Measurements from ENCODE around the gene C1QBP. TPM values are rescaled to one million over a fixed set of nuclear protein-coding genes. Genes with fewer than 3 reads are reported as not detected.

C1QBP gene, protein sequence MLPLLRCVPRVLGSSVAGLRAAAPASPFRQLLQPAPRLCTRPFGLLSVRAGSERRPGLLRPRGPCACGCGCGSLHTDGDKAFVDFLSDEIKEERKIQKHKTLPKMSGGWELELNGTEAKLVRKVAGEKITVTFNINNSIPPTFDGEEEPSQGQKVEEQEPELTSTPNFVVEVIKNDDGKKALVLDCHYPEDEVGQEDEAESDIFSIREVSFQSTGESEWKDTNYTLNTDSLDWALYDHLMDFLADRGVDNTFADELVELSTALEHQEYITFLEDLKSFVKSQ
- polyA plus RNA-seq (2011; rRNA removed): 133 and 175 TPM in 2 replicates
- polyA minus RNA-seq (2011; rRNA and poly(A)+ RNA removed): 68.0 and 103 TPM in 2 replicates

DNA sequence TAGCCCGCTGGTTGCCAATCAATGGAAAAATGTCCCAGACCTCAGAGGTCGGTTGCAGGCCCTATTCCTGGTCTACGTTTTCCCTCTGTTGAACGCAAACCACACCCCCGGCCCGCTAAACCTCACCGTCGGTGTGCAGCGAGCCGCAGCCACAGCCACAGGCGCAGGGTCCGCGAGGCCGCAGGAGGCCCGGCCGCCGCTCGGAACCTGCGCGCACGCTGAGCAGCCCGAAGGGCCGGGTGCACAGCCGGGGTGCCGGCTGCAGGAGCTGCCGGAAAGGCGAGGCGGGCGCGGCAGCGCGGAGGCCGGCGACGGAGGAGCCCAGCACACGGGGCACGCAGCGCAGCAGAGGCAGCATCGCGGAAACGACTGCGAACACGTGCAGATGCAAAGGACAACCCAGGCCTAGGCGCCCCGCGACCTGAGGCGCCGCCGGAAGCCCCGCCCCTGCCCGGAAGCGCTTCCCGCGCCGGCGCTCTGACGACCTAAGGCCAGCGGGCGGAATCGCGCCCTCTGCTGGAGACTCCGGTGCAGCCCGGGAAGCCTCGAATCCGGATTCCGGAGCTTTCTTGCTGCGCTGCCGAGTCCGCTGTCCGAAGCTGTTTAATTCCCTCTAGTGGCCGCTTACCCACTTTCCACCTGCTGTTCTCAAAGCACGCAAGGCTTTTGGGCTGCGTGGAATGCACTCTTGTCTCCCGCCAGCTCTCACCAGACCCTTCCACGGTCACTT is at the start of gene C1QBP:
TSS of gene C1QBP (minus strand) at position 440 of the 730 bp plus-strand sequence. CDS start at position 358, 82 bp downstream.
- Histone ChIP-seq H3K27me3 (ENCODE audit: control insufficient read depth, insufficient read depth, low read length) (no peaks in the 10 kb centered on the region), H3K9me3 (ENCODE audit: control insufficient read depth, insufficient read depth, low read length) (no peaks in the 10 kb centered on the region), H3K4me3 (ENCODE audit: low read depth, low read length) (peak within 1 kb of the TSS; percentile 88), H3K27ac (ENCODE audit: low read depth, low read length) (peak within 1 kb of the TSS; percentile 31)
- DNase-seq (ENCODE audit: low read depth, low spot score): peak; percentile 87
- ChIA-PET POLR2A (interaction anchor here (0.6 to 1.3 kb wide), 6 partner anchors 10 to 158 kb away, joined by 3 to 10 read pairs (median 4); partner anchors contain the start of genes DERL2, DHX33, MIS12 and NUP88), CTCF (interaction anchor here (0.6 to 5.0 kb wide), 57 partner anchors 9 to 1478 kb away, joined by 3 to 70 read pairs (median 4); partner anchors contain the start of genes DHX33, NUP88, RPAIN and ZNF594)
- TF ChIP-seq, protein P1, sequence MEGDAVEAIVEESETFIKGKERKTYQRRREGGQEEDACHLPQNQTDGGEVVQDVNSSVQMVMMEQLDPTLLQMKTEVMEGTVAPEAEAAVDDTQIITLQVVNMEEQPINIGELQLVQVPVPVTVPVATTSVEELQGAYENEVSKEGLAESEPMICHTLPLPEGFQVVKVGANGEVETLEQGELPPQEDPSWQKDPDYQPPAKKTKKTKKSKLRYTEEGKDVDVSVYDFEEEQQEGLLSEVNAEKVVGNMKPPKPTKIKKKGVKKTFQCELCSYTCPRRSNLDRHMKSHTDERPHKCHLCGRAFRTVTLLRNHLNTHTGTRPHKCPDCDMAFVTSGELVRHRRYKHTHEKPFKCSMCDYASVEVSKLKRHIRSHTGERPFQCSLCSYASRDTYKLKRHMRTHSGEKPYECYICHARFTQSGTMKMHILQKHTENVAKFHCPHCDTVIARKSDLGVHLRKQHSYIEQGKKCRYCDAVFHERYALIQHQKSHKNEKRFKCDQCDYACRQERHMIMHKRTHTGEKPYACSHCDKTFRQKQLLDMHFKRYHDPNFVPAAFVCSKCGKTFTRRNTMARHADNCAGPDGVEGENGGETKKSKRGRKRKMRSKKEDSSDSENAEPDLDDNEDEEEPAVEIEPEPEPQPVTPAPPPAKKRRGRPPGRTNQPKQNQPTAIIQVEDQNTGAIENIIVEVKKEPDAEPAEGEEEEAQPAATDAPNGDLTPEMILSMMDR (IDR thresholded peaks at IDR 0.05; ENCODE audit: low read depth, low read length): peak; percentile 96

DNA sequence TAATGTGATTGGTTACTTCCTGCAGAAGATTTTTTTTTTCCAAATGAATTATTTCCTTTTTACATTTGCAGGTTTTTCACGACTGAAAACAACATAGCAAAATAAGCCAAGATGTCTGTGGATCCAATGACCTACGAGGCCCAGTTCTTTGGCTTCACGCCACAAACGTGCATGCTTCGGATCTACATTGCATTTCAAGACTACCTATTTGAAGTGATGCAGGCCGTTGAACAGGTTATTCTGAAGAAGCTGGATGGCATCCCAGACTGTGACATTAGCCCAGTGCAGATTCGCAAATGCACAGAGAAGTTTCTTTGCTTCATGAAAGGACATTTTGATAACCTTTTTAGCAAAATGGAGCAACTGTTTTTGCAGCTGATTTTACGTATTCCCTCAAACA is 49.8 kb upstream of the C1QBP start:
- H3K27ac ChIP-seq (ENCODE audit: low read depth, low read length): no peak overlapping the region
- H3K4me3 ChIP-seq (ENCODE audit: low read depth, low read length): no peak overlapping the region
- TF ChIP-seq, protein P1 (IDR thresholded peaks at IDR 0.05; ENCODE audit: low read depth, low read length): no peak
- no peak for DNase-seq (ENCODE audit: low read depth, low spot score)
- H3K9me3 ChIP-seq (ENCODE audit: control insufficient read depth, insufficient read depth, low read length): peaks cover 12% of the 10 kb centered on the region
- H3K27me3 ChIP-seq (ENCODE audit: control insufficient read depth, insufficient read depth, low read length): no peaks in the 10 kb centered on the region
- ChIA-PET POLR2A (no interaction called here), CTCF (interaction anchor here (0.6 kb wide), 1 partner anchor 70 kb away, joined by 3 read pairs; no protein-coding TSS in a partner anchor)

DNA sequence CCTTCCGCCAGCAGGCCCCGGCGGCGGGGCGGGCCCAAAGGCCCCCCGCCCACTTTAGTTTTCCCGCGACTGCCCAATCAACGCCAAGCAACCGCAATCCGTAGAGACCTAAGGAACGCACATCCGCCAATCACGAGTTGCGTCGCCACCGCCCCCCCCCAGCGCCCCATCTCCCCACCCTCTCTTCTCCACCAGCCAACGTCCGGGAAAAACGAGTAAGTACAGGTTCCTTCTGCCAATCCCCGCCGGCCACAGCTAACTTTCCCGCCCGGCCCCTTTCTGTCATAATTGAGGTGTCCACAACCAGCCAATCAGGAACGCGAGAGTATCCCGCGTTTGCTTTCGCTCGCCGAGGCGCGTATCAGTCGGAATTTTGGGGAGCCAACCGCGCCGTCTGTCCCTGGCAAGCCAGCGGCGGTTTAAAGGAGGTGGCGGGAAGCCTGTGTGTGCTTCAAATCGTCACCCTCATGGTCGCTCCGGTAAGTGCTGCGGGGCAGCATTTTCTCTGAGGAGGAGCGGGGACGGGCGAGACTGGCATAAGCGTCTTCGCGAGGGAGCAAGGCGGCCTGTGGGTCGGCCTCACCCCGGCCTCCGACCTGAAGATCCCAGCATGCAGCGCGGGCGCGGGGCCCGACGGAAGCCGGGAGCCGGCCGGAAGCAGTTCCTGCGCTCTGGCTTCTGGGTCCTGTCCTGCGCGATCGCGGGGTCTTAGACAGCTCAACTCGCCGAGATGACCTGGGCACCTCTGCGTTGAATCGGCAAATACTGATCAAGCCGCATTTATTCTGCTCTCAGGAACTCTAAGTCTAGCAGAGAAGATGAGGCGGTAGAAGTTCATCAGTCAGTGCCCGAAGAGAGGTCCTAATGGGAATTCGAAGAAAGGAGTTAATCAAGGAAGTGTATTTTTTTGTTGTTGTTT is 47.5 kb upstream of the C1QBP start, which contains the start of gene MIS12:
TSS of gene MIS12 (plus strand) at position 361 of the 919 bp plus-strand sequence. CDS start 2,297 bp downstream, outside the sequence.
- CTCF ChIA-PET: interaction anchor here (0.6 kb wide), 1 partner anchor 221 kb away, joined by 3 read pairs; no protein-coding TSS in a partner anchor
- no peaks in the 10 kb centered on the region for H3K27me3 ChIP-seq (ENCODE audit: control insufficient read depth, insufficient read depth, low read length)
- H3K4me3 ChIP-seq (ENCODE audit: low read depth, low read length): peak within 1 kb of the TSS; percentile 91
- DNase-seq (ENCODE audit: low read depth, low spot score): peak; percentile 98
- H3K27ac ChIP-seq (ENCODE audit: low read depth, low read length): peak within 1 kb of the TSS; percentile 99
- H3K9me3 ChIP-seq (ENCODE audit: control insufficient read depth, insufficient read depth, low read length): no peaks in the 10 kb centered on the region
- TF ChIP-seq, protein P1 (IDR thresholded peaks at IDR 0.05; ENCODE audit: low read depth, low read length): no peak
- POLR2A ChIA-PET: interaction anchor here (0.6 to 2.1 kb wide), 11 partner anchors 8 to 98 kb away, joined by 3 to 21 read pairs (median 4); partner anchors contain the start of genes C1QBP, DHX33 and NLRP1

DNA sequence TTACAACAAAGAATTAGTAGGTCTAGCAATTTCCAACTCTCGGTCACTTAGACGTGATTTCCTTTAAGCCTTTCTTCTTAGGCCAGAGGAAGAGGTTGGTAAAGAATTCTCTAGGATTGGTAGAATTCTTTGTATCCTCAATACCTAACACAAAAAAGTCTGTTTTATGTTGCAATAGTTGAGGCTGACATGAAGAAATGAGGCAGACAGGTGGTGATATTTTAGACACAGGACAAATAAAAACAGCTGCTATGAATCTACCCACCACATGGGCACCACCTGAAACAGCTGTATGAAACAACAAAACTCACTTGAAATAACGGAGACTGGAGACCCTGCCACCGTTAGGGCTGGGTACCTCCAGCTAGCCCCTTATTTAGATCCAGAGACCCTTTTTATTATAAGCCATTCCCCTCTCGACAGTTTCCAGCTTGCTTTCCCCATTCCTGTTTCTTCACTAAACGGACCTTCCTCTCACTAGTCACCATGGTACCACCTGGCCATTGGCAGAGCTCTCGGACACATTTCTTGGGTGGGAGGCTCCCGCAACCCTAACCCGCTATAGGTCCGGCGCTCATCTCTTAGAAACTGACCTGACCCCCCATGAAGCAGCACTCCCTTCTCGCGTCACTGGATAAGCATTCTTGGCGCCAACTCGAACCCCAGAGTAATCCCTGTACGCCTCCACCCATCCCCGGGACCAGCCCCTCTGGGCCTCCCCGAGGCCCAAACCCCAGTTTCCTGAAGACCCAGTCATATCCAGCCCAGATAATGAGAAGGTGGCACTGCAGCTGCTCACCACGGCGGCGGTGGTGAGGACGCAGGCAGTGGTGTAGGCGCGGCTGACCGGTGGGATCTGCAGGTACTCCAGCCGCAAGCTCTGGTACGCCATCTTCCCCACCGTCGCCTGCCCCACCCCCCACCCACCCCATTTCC is 46.6 kb upstream of the C1QBP start, which contains the start of gene DERL2:
TSS of gene DERL2 (minus strand) at position 909 of the 936 bp plus-strand sequence. CDS start at position 892, 17 bp downstream.
- Histone ChIP-seq H3K27ac (ENCODE audit: low read depth, low read length) (peak within 1 kb of the TSS; percentile 99), H3K27me3 (ENCODE audit: control insufficient read depth, insufficient read depth, low read length) (no peaks in the 10 kb centered on the region), H3K4me3 (ENCODE audit: low read depth, low read length) (peak within 1 kb of the TSS; percentile 91), H3K9me3 (ENCODE audit: control insufficient read depth, insufficient read depth, low read length) (no peaks in the 10 kb centered on the region)
- POLR2A ChIA-PET: interaction anchor here (0.7 to 2.1 kb wide), 8 partner anchors 15 to 99 kb away, joined by 3 to 21 read pairs (median 7); partner anchors contain the start of genes C1QBP, DHX33 and NLRP1
- TF ChIP-seq, protein P1 (IDR thresholded peaks at IDR 0.05; ENCODE audit: low read depth, low read length): no peak
- CTCF ChIA-PET: interaction anchor here (0.6 to 1.8 kb wide), 3 partner anchors 10 to 222 kb away, joined by 3 to 7 read pairs (median 3); partner anchors contain the start of gene C1QBP
- DNase-seq (ENCODE audit: low read depth, low spot score): no peak
